Ishikawa (cell line): Measurements from ENCODE around the gene ABR.

Source experiments
- CEBPB ChIP-seq: IDR thresholded peaks from 2 replicates; pipeline ENCODE4 v1.6.1; 2012
- CREB1 ChIP-seq: IDR thresholded peaks from 2 replicates; pipeline ENCODE4 v1.6.1; 2012; ENCODE audit warnings: low read depth
- EGR1 ChIP-seq: IDR thresholded peaks from 2 replicates; pipeline ENCODE4 v1.6.1; 2012
- EP300 ChIP-seq: IDR thresholded peaks from 2 replicates; pipeline ENCODE4 v1.6.1; 2012; ENCODE audit warnings: borderline replicate concordance
- FOXM1 ChIP-seq: IDR thresholded peaks from 2 replicates; pipeline ENCODE4 v1.6.1; 2012; ENCODE audit warnings: low read depth, borderline replicate concordance
- MAX ChIP-seq: IDR thresholded peaks from 2 replicates; pipeline ENCODE4 v1.6.1; 2012
- NFIC ChIP-seq: IDR thresholded peaks from 2 replicates; pipeline ENCODE4 v1.6.1; 2012
- RAD21 ChIP-seq: IDR thresholded peaks from 2 replicates; pipeline ENCODE4 v1.6.1; 2012; ENCODE audit warnings: low read depth
- TAF1 ChIP-seq: IDR thresholded peaks from 2 replicates; pipeline ENCODE4 v1.6.1; 2012; ENCODE audit warnings: low read depth, mild to moderate bottlenecking
- TCF12 ChIP-seq: IDR thresholded peaks from 2 replicates; pipeline ENCODE4 v1.6.1; 2012; ENCODE audit warnings: low read depth
- TEAD4 ChIP-seq: IDR thresholded peaks from 2 replicates; pipeline ENCODE4 v1.6.1; 2012
- YY1 ChIP-seq: IDR thresholded peaks from 2 replicates; pipeline ENCODE4 v1.6.1; 2012; ENCODE audit warnings: low read depth
- ZBTB7A ChIP-seq: IDR thresholded peaks from 2 replicates; pipeline ENCODE4 v1.6.1; 2012; ENCODE audit warnings: low read depth
- TF ChIP-seq, protein P1 (sequence below): IDR thresholded peaks from 2 replicates; pipeline ENCODE4 v1.6.1; 2012
- TF ChIP-seq, protein P2 (sequence below): IDR thresholded peaks from 2 replicates; pipeline ENCODE4 v1.6.1; 2012; ENCODE audit warnings: low read depth, mild to moderate bottlenecking

ABR gene

GRCh38 chr17:1077986-1078711 is 101.6 kb downstream of the ABR start:
- TF ChIP-seq YY1 (no peak), FOXM1 (no peak), TEAD4 (no peak), TAF1 (no peak), ZBTB7A (no peak), MAX (no peak), CEBPB (no peak), CREB1 (no peak), NFIC (no peak), EP300 (no peak), RAD21 (no peak), TCF12 (no peak), EGR1 (no peak)
- TF ChIP-seq, protein P1, sequence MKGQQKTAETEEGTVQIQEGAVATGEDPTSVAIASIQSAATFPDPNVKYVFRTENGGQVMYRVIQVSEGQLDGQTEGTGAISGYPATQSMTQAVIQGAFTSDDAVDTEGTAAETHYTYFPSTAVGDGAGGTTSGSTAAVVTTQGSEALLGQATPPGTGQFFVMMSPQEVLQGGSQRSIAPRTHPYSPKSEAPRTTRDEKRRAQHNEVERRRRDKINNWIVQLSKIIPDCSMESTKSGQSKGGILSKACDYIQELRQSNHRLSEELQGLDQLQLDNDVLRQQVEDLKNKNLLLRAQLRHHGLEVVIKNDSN, result no peak
- TF ChIP-seq, protein P2, sequence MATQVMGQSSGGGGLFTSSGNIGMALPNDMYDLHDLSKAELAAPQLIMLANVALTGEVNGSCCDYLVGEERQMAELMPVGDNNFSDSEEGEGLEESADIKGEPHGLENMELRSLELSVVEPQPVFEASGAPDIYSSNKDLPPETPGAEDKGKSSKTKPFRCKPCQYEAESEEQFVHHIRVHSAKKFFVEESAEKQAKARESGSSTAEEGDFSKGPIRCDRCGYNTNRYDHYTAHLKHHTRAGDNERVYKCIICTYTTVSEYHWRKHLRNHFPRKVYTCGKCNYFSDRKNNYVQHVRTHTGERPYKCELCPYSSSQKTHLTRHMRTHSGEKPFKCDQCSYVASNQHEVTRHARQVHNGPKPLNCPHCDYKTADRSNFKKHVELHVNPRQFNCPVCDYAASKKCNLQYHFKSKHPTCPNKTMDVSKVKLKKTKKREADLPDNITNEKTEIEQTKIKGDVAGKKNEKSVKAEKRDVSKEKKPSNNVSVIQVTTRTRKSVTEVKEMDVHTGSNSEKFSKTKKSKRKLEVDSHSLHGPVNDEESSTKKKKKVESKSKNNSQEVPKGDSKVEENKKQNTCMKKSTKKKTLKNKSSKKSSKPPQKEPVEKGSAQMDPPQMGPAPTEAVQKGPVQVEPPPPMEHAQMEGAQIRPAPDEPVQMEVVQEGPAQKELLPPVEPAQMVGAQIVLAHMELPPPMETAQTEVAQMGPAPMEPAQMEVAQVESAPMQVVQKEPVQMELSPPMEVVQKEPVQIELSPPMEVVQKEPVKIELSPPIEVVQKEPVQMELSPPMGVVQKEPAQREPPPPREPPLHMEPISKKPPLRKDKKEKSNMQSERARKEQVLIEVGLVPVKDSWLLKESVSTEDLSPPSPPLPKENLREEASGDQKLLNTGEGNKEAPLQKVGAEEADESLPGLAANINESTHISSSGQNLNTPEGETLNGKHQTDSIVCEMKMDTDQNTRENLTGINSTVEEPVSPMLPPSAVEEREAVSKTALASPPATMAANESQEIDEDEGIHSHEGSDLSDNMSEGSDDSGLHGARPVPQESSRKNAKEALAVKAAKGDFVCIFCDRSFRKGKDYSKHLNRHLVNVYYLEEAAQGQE, result no peak

- no peak for TF ChIP-seq FOXM1
- TF ChIP-seq TCF12, result no peak
- no peak for TF ChIP-seq TEAD4
- no peak for TF ChIP-seq MAX
- no peak for TF ChIP-seq TAF1
- TF ChIP-seq, protein P2, result no peak
- TF ChIP-seq EP300, result no peak
- TF ChIP-seq EGR1, result no peak
- no peak for TF ChIP-seq NFIC
- TF ChIP-seq, protein P1, result no peak
These were observed 102.2 kb downstream of the ABR start for GRCh38 chr17:1077581-1077985.

- TF ChIP-seq EGR1 (no peak), ZBTB7A (no peak), TCF12 (no peak), NFIC (no peak), CREB1 (no peak), TAF1 (no peak), YY1 (no peak), EP300 (no peak), MAX (no peak), CEBPB (no peak), RAD21 (no peak), TEAD4 (no peak), FOXM1 (no peak)
- TF ChIP-seq, protein P1, result no peak
- TF ChIP-seq, protein P2, result no peak
These were observed 102.8 kb downstream of the ABR start for GRCh38 chr17:1076982-1077302.
